ENCODE data around the gene NIPAL3.
A peak's percentile ranks its signal among the peaks of the same experiment; 100 is the strongest.

Gene NIPAL3

GRCh38 chr1:24383381-24383940 is 32.1 kb upstream of the NIPAL3 start:
- H3K27ac ChIP-seq (ENCODE audit: low read depth, low read length), result no peak overlapping the region
- WGBS, result 98% methylated on average over 2 of the region's 2 CpGs
- peaks cover 9% of the 10 kb centered on the region; the same call in 1 of the 2 replicates for H3K36me3 ChIP-seq (ENCODE audit: insufficient read depth, low read length)
- H3K4me3 ChIP-seq (ENCODE audit: low read length), result no peak overlapping the region
- no peaks in the 10 kb centered on the region for H3K4me1 ChIP-seq (ENCODE audit: insufficient read depth, low read length)
- no peaks in the 10 kb centered on the region for H3K27me3 ChIP-seq (ENCODE audit: insufficient read depth, low read length)
- H3K9me3 ChIP-seq (ENCODE audit: insufficient read depth, low read depth, low read length), result no peaks in the 10 kb centered on the region
- H3K9ac ChIP-seq (ENCODE audit: low read depth, low read length), result no peak overlapping the region

DNA sequence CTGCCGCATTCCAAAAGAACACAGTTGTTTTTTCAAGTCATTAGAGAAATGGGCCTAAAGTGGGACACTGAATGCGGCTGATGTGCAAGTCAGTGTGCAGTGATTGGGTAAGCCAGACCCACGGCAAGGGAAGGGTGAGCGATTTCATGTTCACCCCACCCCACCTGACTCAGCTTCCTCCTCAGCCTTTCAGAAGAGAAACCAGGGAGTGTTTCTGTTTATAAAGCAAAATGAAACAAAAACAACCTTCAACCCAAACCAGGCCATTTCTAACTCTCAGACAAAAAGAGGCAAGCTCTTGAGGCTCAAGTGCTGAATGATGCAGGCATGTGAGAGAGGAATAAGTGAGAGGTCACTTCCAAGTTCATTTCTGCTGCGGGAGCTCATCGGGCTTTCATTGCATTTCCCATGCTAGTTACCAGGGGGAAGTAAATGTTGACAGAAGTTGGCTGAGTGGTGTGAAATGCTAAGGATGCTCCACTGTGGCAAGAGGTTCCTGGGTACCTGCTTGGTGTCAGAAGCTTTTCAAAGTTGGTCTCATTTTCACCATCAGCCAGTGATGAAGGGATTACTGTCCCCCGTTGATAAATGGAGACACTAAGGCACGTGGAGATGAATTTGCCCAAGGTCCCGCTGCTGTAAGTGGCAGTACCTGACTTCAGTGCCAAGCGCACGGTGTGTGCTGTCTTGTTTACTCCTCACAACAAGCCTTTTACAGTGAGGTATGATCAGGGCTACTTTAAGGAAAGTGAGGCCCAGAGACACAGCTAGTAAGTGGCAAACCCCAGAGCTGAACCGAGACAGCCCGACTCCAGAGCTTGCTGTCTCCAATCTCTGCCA is 31.1 kb upstream of the NIPAL3 start:
- Histone ChIP-seq H3K4me3 (ENCODE audit: low read length) (no peak overlapping the region), H3K27ac (ENCODE audit: low read depth, low read length) (no peak overlapping the region), H3K27me3 (ENCODE audit: insufficient read depth, low read length) (no peaks in the 10 kb centered on the region), H3K9ac (ENCODE audit: low read depth, low read length) (no peak overlapping the region), H3K4me1 (ENCODE audit: insufficient read depth, low read length) (no peaks in the 10 kb centered on the region), H3K9me3 (ENCODE audit: insufficient read depth, low read depth, low read length) (no peaks in the 10 kb centered on the region), H3K36me3 (ENCODE audit: insufficient read depth, low read length) (peaks cover 2% of the 10 kb centered on the region; the same call in 1 of the 2 replicates)
- 96% methylated on average over 11 of the region's 13 CpGs for WGBS

- WGBS, result 76% methylated on average over 12 of the region's 12 CpGs
- Histone ChIP-seq H3K9me3 (ENCODE audit: insufficient read depth, low read depth, low read length) (no peaks in the 10 kb centered on the region), H3K9ac (ENCODE audit: low read depth, low read length) (no peak overlapping the region), H3K4me3 (ENCODE audit: low read length) (no peak overlapping the region), H3K36me3 (ENCODE audit: insufficient read depth, low read length) (no peaks in the 10 kb centered on the region), H3K27ac (ENCODE audit: low read depth, low read length) (no peak overlapping the region), H3K27me3 (ENCODE audit: insufficient read depth, low read length) (no peaks in the 10 kb centered on the region), H3K4me1 (ENCODE audit: insufficient read depth, low read length) (no peaks in the 10 kb centered on the region)
Observed at GRCh38 chr1:24385160-24385940, 30.3 kb upstream of the NIPAL3 start.

DNA sequence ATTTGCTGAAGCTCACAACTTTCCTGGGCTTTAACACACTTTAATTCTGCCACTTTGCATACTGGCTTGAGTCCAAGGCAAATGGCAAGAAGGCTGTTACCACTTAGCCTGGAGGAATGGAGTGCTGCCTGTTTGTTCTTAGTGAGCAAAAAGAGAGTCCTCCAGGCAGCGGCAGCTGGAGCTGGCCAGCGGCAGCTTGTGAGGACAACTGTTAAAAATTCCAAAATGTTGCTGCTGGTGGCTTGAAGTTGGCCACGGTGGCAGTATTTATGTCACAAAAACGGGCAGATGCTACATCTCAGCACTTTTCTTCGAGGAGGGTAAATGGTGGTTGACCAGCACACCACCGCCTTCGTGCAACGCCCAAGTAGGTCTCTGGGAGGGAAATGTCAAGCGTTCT is 29.4 kb upstream of the NIPAL3 start:
- no peak overlapping the region for H3K9ac ChIP-seq (ENCODE audit: low read depth, low read length)
- H3K27me3 ChIP-seq (ENCODE audit: insufficient read depth, low read length), result no peaks in the 10 kb centered on the region
- no peaks in the 10 kb centered on the region for H3K4me1 ChIP-seq (ENCODE audit: insufficient read depth, low read length)
- no peak overlapping the region for H3K27ac ChIP-seq (ENCODE audit: low read depth, low read length)
- H3K4me3 ChIP-seq (ENCODE audit: low read length), result no peak overlapping the region
- no peaks in the 10 kb centered on the region for H3K36me3 ChIP-seq (ENCODE audit: insufficient read depth, low read length)
- 94% methylated on average over 9 of the region's 9 CpGs for WGBS
- no peaks in the 10 kb centered on the region for H3K9me3 ChIP-seq (ENCODE audit: insufficient read depth, low read depth, low read length)

- Histone ChIP-seq H3K4me1 (ENCODE audit: insufficient read depth, low read length) (peaks cover 2% of the 10 kb centered on the region; the same call in 1 of the 2 replicates), H3K27me3 (ENCODE audit: insufficient read depth, low read length) (no peaks in the 10 kb centered on the region), H3K9me3 (ENCODE audit: insufficient read depth, low read depth, low read length) (no peaks in the 10 kb centered on the region), H3K9ac (ENCODE audit: low read depth, low read length) (no peak overlapping the region), H3K4me3 (ENCODE audit: low read length) (no peak overlapping the region), H3K27ac (ENCODE audit: low read depth, low read length) (no peak overlapping the region), H3K36me3 (ENCODE audit: insufficient read depth, low read length) (no peaks in the 10 kb centered on the region)
- 95% methylated on average over 11 of the region's 11 CpGs for WGBS
Observed at GRCh38 chr1:24386931-24387330, 28.7 kb upstream of the NIPAL3 start.

- WGBS, result 80% methylated on average over 1 of the region's 1 CpG
- Histone ChIP-seq H3K27me3 (ENCODE audit: insufficient read depth, low read length) (no peaks in the 10 kb centered on the region), H3K27ac (ENCODE audit: low read depth, low read length) (no peak overlapping the region)
Observed at GRCh38 chr1:24387636-24388175, 27.9 kb upstream of the NIPAL3 start.

DNA sequence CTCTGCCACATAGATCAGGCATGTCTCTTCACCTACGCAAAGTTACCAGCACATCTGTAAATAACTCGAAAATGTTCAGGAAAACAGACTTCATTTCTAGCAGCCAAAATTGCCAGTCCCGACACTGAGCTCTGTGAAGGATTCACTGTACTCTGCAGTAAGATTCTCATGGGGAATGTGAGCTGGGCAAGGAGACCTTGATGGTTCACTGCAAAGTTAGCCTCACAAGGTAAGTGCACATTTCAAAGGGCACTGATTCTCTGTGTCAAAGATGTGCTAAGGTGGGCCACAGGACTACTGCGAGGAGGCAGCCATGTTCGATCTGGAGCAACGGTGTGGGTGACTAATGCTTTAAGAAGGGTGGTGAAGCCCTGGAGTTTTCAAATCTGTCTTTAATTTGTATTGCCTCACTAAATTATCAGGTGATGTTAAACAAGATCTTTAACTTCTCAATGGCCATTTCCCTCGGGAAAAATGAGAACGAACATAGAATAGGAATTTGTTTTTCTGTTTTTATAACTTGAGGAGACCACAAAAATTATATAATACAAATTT is 27.2 kb upstream of the NIPAL3 start:
- no peak overlapping the region for H3K4me3 ChIP-seq (ENCODE audit: low read length)
- WGBS, result 96% methylated on average over 6 of the region's 8 CpGs
- no peaks in the 10 kb centered on the region for H3K36me3 ChIP-seq (ENCODE audit: insufficient read depth, low read length)
- H3K4me1 ChIP-seq (ENCODE audit: insufficient read depth, low read length), result peaks cover 15% of the 10 kb centered on the region
- no peaks in the 10 kb centered on the region for H3K9me3 ChIP-seq (ENCODE audit: insufficient read depth, low read depth, low read length)
- H3K27me3 ChIP-seq (ENCODE audit: insufficient read depth, low read length), result no peaks in the 10 kb centered on the region
- no peak overlapping the region for H3K9ac ChIP-seq (ENCODE audit: low read depth, low read length)
- H3K27ac ChIP-seq (ENCODE audit: low read depth, low read length), result no peak overlapping the region

More at GRCh38 chr1:24387636-24388175, 27.9 kb upstream of the NIPAL3 start:
- Histone ChIP-seq H3K9ac (ENCODE audit: low read depth, low read length) (no peak overlapping the region), H3K9me3 (ENCODE audit: insufficient read depth, low read depth, low read length) (no peaks in the 10 kb centered on the region), H3K36me3 (ENCODE audit: insufficient read depth, low read length) (no peaks in the 10 kb centered on the region), H3K4me3 (ENCODE audit: low read length) (no peak overlapping the region), H3K4me1 (ENCODE audit: insufficient read depth, low read length) (peaks cover 8% of the 10 kb centered on the region)

DNA sequence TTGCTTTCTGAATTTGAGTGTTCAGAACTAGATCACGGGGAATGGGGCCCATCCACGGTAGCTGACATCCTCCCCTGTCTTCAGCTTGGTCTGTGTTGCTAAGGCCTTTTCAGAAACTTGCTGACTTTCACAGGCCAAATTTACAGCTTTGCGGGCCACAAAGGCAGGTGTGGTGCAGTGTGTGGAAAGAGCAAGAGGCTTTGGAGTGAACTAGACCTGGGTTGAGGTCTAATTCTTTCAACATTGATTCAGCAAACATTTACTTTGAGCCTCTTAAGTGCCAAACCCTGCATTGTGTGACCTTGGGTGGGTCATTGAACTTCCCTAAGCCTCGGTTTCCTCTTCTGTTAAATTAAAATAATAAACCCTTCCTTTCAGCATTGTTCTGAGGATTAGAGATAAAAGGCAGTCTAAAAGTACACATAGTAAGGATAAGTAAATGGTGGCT is 26.3 kb upstream of the NIPAL3 start:
- 92% methylated on average over 4 of the region's 4 CpGs for WGBS
- H3K9me3 ChIP-seq (ENCODE audit: insufficient read depth, low read depth, low read length), result no peaks in the 10 kb centered on the region
- H3K9ac ChIP-seq (ENCODE audit: low read depth, low read length), result no peak overlapping the region
- H3K36me3 ChIP-seq (ENCODE audit: insufficient read depth, low read length), result no peaks in the 10 kb centered on the region
- no peak overlapping the region for H3K4me3 ChIP-seq (ENCODE audit: low read length)
- no peak overlapping the region for H3K27ac ChIP-seq (ENCODE audit: low read depth, low read length)
- H3K4me1 ChIP-seq (ENCODE audit: insufficient read depth, low read length), result peaks cover 23% of the 10 kb centered on the region
- no peaks in the 10 kb centered on the region for H3K27me3 ChIP-seq (ENCODE audit: insufficient read depth, low read length)

DNA sequence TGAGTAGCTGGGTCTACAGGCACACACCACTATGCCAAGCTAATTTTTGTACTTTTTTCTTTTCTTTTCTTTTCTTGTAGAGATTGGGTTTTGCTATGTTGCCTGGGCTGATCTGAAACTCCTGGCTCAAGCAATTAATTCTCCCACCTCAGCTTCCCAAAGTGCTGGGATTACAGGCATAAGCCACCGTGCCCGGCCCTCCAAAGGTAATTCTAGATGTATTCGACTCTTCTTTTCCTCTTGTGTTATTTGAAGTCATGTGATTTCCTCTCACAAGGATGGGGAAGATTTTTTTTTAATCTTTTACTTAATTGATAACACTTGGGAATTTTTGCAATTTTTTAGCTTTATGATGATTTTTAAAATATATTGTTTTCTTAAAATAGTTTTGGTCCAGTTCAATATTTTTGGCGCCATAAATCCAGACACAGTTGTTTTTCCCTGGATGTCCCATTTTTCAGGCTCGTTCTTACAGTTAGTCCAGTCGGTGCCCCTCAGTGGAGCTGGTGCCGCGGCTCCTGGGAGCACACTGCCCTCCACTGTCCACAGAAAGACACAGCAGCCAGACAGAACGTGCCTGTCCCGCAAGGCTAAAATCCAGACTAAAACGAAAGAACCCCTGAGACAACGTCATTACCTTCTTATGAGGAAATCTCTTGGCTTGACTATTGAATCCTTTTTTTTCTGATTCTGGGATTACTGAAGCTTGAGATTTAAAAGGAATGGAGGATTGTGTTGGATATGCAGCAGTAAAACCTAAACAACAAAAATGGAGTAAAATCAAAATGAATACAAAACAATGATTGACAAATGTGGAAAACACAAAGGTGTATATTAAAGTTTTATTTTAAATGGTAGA is 24.4 kb upstream of the NIPAL3 start:
- Histone ChIP-seq H3K4me1 (ENCODE audit: insufficient read depth, low read length) (peaks cover 24% of the 10 kb centered on the region), H3K9me3 (ENCODE audit: insufficient read depth, low read depth, low read length) (no peaks in the 10 kb centered on the region), H3K36me3 (ENCODE audit: insufficient read depth, low read length) (no peaks in the 10 kb centered on the region), H3K27ac (ENCODE audit: low read depth, low read length) (no peak overlapping the region), H3K4me3 (ENCODE audit: low read length) (no peak overlapping the region), H3K27me3 (ENCODE audit: insufficient read depth, low read length) (no peaks in the 10 kb centered on the region), H3K9ac (ENCODE audit: low read depth, low read length) (no peak overlapping the region)
- 35% methylated on average over 12 of the region's 12 CpGs for WGBS

DNA sequence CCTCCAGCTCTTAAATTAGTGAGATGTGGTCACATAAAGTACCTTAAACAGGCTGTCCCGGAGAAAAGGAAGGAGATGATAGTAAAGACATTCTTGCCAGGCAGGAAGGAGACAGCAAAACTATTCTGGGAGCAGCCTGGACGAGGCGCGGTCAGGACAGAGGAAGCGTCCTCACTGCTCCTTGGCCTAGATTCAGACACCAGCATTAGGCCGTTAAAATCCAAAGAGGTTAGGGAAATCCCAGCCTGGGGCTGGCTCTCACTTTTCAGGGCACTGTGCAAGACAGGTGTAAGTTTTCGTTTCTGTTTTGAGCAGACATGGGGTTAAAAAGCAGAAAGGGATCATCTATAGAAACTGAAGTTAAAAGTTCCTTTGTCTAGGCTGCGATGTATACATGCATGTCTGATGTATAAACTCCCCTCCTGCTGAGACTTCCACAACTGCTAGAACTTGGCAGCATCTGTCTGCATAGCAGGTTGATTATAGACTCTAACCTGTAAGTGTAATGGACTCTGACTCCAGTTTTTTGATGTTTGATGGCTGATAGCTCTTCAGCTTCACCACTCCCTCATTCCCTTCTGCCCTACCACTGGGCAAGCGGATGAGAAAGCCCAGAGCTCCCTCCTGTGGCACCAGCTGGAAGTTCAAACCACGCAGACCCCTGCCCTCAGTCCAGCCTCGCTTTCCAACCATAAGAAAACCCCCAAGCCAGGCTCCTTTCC is 23.6 kb upstream of the NIPAL3 start:
- Histone ChIP-seq H3K27me3 (ENCODE audit: insufficient read depth, low read length) (no peaks in the 10 kb centered on the region), H3K9ac (ENCODE audit: low read depth, low read length) (no peak overlapping the region), H3K9me3 (ENCODE audit: insufficient read depth, low read depth, low read length) (no peaks in the 10 kb centered on the region), H3K36me3 (ENCODE audit: insufficient read depth, low read length) (no peaks in the 10 kb centered on the region), H3K4me3 (ENCODE audit: low read length) (no peak overlapping the region), H3K4me1 (ENCODE audit: insufficient read depth, low read length) (peaks cover 24% of the 10 kb centered on the region), H3K27ac (ENCODE audit: low read depth, low read length) (0 out of 2 replicates have a peak overlapping the region, but pooled peaks have one; percentile 24)
- WGBS, result 62% methylated on average over 11 of the region's 11 CpGs

All from HUES64 (cell line).